IPS DF 6.9 (cell line): ENCODE measurements around the gene COL27A1.

ENCODE experiments used
- DNase-seq: peaks from one replicate; pipeline ENCODE4 v3.0.0-alpha.2; 2013; ENCODE audit warnings: low read depth, low spot score
- H3K27ac ChIP-seq: one replicate; pipeline ENCODE4 v1.5.1; 2013; ENCODE audit warnings: low read length, control low read depth
- H3K27me3 ChIP-seq: 2 replicates; pipeline ENCODE4 v1.6.1; 2013; ENCODE audit warnings: mild to moderate bottlenecking, low read length; ENCODE audit not compliant: control insufficient read depth, insufficient read depth
- H3K36me3 ChIP-seq: 2 replicates; pipeline ENCODE4 v1.6.1; 2013; ENCODE audit warnings: low read length; ENCODE audit not compliant: control insufficient read depth, insufficient read depth
- H3K4me1 ChIP-seq: 2 replicates; pipeline ENCODE4 v1.6.1; 2013; ENCODE audit warnings: low read length; ENCODE audit not compliant: control insufficient read depth, insufficient read depth
- H3K4me3 ChIP-seq: 2 replicates; pipeline ENCODE4 v1.5.1; 2013; ENCODE audit warnings: mild to moderate bottlenecking, low read length
- H3K9me3 ChIP-seq: 2 replicates; pipeline ENCODE4 v1.6.1; 2013; ENCODE audit warnings: low read length, inconsistent platforms; ENCODE audit not compliant: control insufficient read depth, insufficient read depth
- WGBS: extraction: QIAGEN DNeasy Blood & Tissue Kit; methylation state at CpG from one replicate; pipeline ENCODE4 v1.1.7; 2013; ENCODE audit warnings: mixed read lengths, missing lambda C conversion rate; ENCODE audit not compliant: insufficient read length, insufficient coverage; 5-methylcytosine and 5-hydroxymethylcytosine counted together

COL27A1 gene

GRCh38 chr9:114355821-114356220 lies 200.5 kb downstream of the COL27A1 start:
- no peak overlapping the region for H3K27ac ChIP-seq
- H3K9me3 ChIP-seq: no peaks in the 10 kb centered on the region
- H3K36me3 ChIP-seq: peaks cover 20% of the 10 kb centered on the region
- no peaks in the 10 kb centered on the region for H3K27me3 ChIP-seq
- H3K4me1 ChIP-seq: no peaks in the 10 kb centered on the region
- DNase-seq: no peak
- no peak overlapping the region for H3K4me3 ChIP-seq
- WGBS: no CpG with 5 or more reads among the region's 6 CpGs

GRCh38 chr9:114356792-114357191 lies 201.5 kb downstream of the COL27A1 start:
- H3K27me3 ChIP-seq: no peaks in the 10 kb centered on the region
- DNase-seq: no peak
- no peak overlapping the region for H3K27ac ChIP-seq
- H3K9me3 ChIP-seq: no peaks in the 10 kb centered on the region
- no CpG with 5 or more reads among the region's 6 CpGs for WGBS
- H3K4me3 ChIP-seq: no peak overlapping the region
- H3K36me3 ChIP-seq: peaks cover 24% of the 10 kb centered on the region
- H3K4me1 ChIP-seq: no peaks in the 10 kb centered on the region

- Histone ChIP-seq H3K4me3 (no peak overlapping the region), H3K36me3 (peaks cover 26% of the 10 kb centered on the region), H3K27ac (no peak overlapping the region), H3K9me3 (no peaks in the 10 kb centered on the region), H3K4me1 (no peaks in the 10 kb centered on the region), H3K27me3 (no peaks in the 10 kb centered on the region)
- WGBS: no CpG with 5 or more reads among the region's 6 CpGs
- no peak for DNase-seq
These were observed 202.0 kb downstream of the COL27A1 start for GRCh38 chr9:114357360-114357759.

DNA sequence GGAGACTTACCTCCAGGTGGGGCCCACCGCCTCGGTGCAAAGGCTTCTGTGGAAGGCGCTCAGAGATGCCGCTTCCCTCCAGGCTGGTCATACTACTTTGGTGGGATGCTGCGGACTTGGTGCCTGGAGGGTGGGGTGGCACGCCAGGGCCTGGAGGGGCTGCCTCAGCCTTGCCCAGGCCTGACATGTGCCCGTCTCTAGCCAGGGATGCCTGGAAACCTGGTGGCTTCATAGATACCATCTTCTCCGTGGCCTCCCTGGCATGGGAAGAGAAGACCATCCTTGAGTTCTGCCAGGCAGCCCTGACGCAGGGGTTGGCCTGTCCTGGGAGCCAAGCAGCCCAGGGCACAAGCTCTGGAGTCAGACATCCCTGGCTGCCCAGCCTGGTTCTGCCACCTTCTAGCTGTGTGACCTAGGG lies 202.6 kb downstream of the COL27A1 start:
- Histone ChIP-seq H3K27ac (no peak overlapping the region), H3K9me3 (no peaks in the 10 kb centered on the region), H3K4me3 (no peak overlapping the region), H3K27me3 (no peaks in the 10 kb centered on the region), H3K36me3 (peaks cover 29% of the 10 kb centered on the region), H3K4me1 (no peaks in the 10 kb centered on the region)
- DNase-seq: no peak
- WGBS: no CpG with 5 or more reads among the region's 9 CpGs

DNA sequence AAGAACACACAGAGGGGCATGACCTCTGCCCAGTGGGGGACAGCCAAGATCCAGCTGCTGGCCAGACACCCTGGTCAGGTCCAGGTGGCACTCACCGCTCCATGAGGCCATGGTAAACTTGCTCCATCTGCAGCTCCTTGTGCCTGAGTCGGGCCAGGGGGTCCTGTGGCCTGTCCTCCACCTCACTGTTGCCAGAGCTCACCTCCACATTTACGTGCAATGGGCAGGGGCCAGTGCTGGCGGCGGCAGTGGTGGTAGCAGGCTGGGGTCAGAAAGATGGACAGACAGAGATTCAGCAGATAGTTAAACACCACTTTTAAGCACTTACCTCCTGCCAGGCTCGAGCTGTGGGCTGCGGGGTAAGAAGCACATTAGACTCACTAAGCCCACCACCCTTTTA lies 204.5 kb downstream of the COL27A1 start:
- Histone ChIP-seq H3K36me3 (peaks cover 29% of the 10 kb centered on the region), H3K27ac (no peak overlapping the region), H3K4me3 (no peak overlapping the region), H3K4me1 (no peaks in the 10 kb centered on the region), H3K27me3 (no peaks in the 10 kb centered on the region), H3K9me3 (no peaks in the 10 kb centered on the region)
- DNase-seq: no peak
- WGBS: no CpG with 5 or more reads among the region's 7 CpGs

DNA sequence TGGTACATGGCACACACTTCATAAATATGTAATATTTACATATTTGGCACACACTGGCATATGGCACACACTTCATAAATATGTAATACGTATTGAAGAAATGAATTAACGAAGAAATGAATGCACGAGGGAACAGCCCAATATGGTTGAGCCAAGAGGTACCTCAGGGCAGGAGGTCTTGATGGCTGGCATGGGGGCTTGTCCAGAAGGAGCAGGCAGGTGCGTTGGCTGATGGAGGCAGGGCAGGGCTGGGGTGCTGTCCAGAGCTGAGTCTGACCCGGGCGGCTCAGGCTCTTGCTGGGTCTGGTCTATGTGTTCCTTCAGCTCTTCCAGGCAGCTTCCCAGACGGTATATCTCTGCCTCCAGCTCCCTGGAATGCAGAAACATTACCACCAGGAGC lies 206.2 kb downstream of the COL27A1 start:
- peaks cover 22% of the 10 kb centered on the region for H3K36me3 ChIP-seq
- no peak for DNase-seq
- no peaks in the 10 kb centered on the region for H3K9me3 ChIP-seq
- no CpG with 5 or more reads among the region's 7 CpGs for WGBS
- H3K27ac ChIP-seq: no peak overlapping the region
- H3K4me1 ChIP-seq: no peaks in the 10 kb centered on the region
- H3K4me3 ChIP-seq: no peak overlapping the region
- no peaks in the 10 kb centered on the region for H3K27me3 ChIP-seq
